Stimulated activated CD4-positive, alpha-beta T cell treated with anti-CD3 and anti-CD28 coated beads, Interleukin-12 subunit alpha, Interleukin-12 subunit beta, amount 100 ng/mL, for 24 hours (primary cell): ENCODE measurements around the gene TLE5.
"Not testable (repeated sequence)": the region's sequence is repeated elsewhere in the genome, so short reads cannot be mapped to it uniquely, and the experiment has no call there.

ENCODE experiments used
- DNase-seq, 2 experiments: peaks; one replicate each; pipeline ENCODE4 v3.0.0-alpha.2; 2020; ENCODE audit warnings: low read depth in 2 of 2

The TLE5 gene

GRCh38 chr19:3061182-3062161 lies 823 bp downstream of the TLE5 start:
- DNase-seq, result peak; percentile 21 to 29

DNA sequence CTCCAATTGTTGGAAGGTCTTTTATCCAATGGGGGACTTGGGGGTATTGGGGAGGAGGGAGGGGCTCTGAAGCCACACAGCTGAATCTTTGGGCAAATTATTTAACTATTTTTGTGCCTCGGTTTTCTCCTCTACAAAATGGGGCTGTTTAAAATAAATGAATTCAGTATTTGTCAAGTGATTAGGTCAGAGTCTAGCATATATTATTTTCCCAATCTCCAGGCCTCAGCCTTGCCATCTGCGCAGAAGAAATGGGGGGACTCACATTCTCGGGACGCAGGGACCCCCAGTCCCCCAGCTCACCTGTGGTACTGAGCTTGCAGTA lies 1.5 kb downstream of the TLE5 start:
- no peak for DNase-seq

- no peak for DNase-seq
Observed at GRCh38 chr19:3059653-3060052, 2.6 kb downstream of the TLE5 start.

- no peak for DNase-seq
Observed at GRCh38 chr19:3058821-3059314, 3.4 kb downstream of the TLE5 start.

GRCh38 chr19:3058009-3058820 lies 4.1 kb downstream of the TLE5 start:
- DNase-seq, result no peak

- no peak for DNase-seq
Observed at GRCh38 chr19:3057275-3057714, 5.0 kb downstream of the TLE5 start.

GRCh38 chr19:3056417-3057088 lies 5.7 kb downstream of the TLE5 start:
- no peak for DNase-seq

DNA sequence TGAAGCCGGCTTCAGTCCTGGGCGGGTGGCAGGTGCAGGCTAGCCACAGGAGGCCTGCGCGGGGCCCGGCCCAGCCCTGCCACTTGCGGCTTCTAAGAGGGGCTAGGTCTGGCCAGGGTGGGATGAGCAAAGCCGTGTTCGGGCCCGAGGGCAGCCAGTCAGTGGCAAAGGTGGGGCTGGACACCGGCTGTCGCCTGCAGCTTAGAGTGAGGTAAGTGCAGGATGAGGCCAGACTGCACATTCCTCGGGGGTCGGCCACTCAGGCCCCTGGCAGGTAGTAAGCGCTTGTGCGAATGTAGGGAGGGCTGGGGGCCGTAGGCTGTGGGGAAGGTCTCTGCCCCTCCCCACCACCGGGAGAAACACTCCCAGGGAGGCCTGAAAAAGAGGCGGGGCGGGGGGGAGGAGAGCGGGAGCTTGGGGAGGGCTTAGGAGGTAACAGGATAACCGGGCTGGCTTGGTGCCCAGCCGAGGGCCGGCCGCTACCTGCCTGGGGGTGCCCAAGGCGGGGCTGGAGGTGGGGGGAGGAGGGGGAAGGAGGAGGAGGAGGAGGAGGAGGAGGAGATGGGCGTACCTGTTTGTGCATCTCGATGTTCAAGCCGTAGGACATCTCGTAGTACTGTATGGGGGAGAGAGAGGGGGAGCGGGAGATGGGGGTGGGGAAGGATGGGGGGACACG lies 6.4 kb downstream of the TLE5 start:
- DNase-seq, result no peak

DNA sequence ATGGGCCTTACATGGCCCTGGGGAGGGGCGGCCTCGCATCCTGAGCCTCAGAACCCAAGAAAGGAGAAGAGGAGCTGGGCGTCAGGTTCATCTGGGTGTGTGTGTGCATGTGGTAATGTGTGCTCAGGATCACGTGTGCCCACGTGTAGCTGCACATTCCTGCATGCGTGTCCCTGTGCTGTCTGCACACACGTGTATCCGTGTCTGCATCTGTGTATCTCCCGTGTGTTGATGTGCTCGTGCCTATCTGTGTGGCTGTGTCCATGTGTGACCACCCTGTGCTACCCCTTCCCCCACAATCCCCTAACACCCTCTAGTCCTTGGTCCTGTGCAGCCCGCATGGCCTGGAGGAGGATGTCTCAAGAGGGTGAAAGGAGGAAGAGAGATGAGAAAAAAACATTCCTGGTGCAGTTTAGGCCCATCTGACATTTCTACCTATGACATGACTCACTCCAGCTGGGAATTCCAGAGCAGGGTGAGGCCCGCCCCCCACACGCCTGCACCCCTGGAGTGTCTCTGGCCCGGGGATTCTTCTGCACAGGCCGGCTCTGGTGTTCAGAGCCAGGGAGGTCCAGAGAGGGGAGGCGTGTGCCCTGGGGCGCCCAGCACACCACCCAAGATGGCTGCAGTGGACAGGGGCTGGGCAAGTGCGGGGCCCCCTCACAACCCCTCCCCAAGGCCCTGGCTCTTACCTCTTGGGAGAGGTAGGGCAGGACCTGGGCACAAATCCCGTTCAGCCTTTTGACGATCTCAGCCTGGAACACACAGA lies 7.1 kb downstream of the TLE5 start:
- no peak for DNase-seq

- DNase-seq, result no peak
Observed at GRCh38 chr19:3054265-3054971, 7.9 kb downstream of the TLE5 start.

- no peak for DNase-seq
Observed at GRCh38 chr19:3053780-3054179, 8.5 kb downstream of the TLE5 start.

DNA sequence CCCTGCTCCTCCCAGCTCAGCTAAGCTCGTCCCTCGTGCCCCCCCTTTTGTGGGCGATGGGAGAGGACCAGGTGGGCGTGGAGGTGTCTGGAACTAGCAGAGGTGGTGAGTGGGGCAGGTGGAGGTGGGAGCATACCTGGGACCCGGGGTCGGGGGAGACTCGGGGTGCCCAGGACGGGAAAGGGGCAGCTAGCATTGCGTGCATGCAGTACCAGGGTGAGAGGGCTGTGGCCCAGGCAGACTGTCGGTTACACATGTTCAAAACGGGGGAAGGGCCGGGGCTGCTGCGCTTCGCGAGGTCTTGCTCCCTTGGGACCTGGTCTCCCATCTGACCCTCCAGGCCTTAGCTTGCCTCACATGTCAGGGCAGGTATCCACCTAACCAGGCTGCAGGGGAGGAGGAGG lies 9.1 kb downstream of the TLE5 start:
- no peak for DNase-seq

DNA sequence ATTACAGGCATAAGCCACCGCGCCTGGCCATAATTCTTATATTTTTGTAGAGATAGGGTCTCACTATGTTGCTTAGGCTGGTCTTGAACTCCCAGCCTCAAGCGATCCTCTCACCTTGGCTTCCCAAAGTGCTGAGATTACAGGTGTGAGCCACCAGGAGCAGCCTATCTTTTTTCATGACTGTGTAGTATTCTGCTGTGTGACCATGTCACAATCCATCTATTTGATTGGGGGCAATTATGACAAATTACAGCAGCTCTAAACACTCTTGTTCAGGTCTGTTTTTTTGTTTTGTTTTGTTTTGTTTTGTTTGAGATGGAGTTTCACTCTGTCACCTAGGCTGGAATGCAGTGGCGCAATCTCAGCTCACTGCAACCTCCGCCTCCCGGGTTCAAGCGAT lies 12.3 kb downstream of the TLE5 start:
- not testable (repeated sequence) for DNase-seq

DNA sequence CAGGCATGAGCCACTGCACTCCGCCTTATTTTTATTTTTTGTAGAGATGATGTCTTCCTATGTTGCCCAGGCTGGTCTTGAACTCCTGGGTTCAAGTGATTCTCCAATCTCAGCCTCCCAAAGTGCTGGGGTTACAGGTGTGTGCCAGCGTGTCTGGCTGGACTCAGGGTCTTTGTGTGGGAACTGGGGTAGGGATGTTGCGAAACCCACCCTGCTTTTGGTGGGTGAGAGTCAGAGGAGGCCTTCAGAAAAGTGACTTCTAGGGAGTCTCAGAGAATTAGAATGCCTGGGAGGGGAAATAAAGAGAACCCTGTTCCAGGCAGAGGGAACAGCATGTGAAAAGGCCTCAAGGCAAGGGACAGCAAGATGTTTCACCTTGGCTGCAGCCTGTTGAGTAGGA lies 13.2 kb downstream of the TLE5 start:
- no peak for DNase-seq

DNA sequence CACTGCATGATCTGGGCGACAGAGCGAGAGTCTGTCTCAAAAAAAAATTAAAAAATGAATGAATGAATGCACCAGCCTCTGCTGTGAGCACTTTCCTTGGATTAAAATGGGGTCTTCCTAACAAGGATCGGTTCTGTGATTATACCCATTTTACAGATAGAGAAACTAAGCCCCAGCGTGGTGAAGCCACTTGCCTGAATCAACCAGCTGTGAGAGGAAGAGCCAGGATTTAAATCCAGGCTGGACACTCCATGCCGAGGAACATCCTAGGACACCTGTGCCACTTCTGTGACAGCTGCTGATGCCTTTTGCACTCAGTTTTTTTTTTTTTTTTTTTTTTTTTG lies 14.1 kb downstream of the TLE5 start:
- DNase-seq, result no peak

GRCh38 chr19:3047496-3048189 lies 14.7 kb downstream of the TLE5 start:
- peak; percentile 40 to 58 for DNase-seq

DNA sequence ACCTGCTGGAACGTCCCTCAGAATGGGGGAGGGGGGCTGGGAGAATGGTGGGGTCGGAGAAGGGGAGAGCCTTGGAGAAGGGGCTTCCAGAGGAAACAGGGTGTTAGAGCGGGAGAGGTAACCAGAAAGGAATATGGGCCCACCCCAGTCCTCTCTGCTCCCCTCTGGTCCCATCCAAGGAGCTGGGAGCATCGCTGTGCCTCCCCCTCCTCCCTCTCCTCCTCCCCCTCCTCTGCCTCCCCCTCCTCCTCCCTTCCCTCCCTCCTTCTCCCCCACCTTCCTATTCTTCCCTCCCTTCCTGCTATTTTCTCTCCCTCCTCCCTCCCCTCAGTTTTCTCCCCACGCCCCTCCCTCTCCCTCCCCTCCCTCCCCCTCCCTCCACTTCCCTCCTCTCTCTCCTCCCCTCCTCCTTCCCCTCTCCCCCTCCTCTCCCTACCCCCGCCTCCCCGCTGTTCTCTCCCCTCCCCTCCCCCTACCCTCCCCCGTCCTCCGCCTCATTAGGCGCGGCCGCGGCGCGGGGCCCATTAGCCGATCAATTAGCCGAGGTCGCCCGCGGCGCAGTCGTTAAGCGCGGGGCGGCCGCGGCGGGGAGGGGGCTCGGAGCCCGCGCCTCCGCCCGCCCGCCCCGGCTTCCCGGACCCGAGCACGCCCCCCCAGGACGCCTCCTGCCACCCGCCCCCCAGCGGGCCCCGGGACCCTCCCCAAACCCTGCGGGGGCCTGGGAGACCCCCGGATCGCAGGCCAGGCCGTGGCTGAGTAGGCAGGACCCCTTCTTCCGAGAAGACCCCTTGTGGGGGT lies 15.4 kb downstream of the TLE5 start:
- no peak for DNase-seq

DNA sequence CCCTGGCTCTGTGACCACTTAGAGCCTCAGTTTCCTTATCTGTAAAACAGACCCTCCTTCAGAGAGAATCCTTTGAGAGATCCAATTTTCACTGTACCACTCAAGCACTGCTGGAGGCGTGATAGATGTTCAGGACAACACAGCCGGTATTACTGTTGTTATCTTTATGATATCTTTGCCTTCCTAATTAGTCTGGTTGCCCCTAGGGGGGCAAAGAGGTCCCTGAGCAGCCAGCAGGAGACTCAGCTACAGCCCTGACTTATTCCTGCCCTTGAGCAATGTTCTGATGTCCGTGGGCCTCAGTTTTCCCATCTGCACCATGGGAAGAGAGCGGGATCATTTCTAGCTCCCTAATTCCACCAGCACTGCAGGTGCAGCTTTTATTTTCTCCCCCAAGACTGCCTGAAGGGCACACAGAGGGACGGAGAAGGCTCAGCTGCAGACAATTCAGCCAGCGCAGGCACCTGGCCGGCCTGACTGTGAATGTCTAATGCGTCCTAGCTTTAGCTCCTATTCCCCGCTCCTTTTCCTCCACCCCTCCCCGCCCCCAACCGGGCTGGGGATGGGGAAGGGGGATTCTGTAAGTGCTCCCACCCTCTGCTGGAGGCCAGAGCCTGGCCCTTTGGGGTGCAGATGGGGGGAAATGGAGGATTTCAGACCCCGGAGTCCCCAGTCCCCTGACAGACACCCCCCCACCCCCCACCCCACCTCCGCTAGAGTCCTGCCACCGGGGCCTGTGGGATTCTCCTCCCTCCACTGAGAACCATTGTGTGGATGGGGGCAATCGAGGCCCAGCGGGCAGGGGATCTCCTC lies 16.2 kb downstream of the TLE5 start:
- no peak for DNase-seq
